GM23338 (cell line): ENCODE data around the gene ADSS1.

ENCODE experiments used
- CREB1 ChIP-seq: fragments of 250-450 bp; sonication (Bioruptor Pico); IDR thresholded peaks from 2 replicates; pipeline ENCODE4 v1.5.0; 2020; ENCODE audit warnings: low read depth, mild to moderate bottlenecking, moderate library complexity
- EZH2phosphoT487 ChIP-seq: fragments of 200-600 bp; sonication (generic); IDR thresholded peaks from one replicate; pipeline ENCODE4 v1.8.1; 2018; ENCODE audit warnings: antibody characterized with exemption; ENCODE audit not compliant: unreplicated experiment
- POLR2AphosphoS5 ChIP-seq: IDR thresholded peaks from 2 replicates; pipeline ENCODE4 v1.6.1; 2016; ENCODE audit warnings: antibody characterized with exemption, low read depth
- TF ChIP-seq, protein P1 (sequence below), 2 experiments: fragments of 200-600 bp in 1 of 2; sonication (generic) in 1 of 2; conservative IDR thresholded peaks; 2 replicates each; pipeline versions ENCODE4 v1.5.1 to v1.6.1; 2016 to 2017; ENCODE audit warnings: antibody characterized with exemption in 2 of 2, low read depth in 2 of 2, mild to moderate bottlenecking in 2 of 2, moderate library complexity in 1 of 2
- TF ChIP-seq, protein P2 (sequence below): IDR thresholded peaks from one replicate; pipeline ENCODE4 v1.6.1; 2018; ENCODE audit warnings: antibody characterized with exemption; ENCODE audit not compliant: unreplicated experiment

DNA sequence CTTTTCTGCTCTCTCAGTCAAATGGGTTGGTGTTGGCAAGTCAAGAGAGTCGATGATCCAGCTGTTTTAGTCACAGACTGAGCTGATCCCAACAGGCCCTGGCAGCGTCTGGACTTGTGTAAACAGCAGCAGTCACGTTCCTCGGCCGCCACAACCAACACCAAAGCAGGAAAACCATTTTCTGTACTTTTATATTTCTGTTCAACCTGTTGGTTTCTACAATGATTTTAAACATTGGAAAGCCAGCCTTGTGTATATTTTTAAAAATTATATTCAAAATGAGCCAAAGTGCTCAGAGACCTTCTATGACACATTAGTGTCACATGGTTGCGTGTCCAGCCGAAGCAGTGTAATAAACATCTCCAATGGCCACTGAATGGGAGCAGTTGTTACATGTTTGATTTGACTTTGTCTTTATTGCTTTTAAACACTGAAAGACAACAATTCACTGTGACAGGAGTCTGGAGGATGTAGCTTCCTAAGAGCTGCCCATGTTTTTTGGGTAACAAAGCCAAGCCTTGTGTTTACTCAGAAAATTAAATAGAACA lies 23.0 kb downstream of the ADSS1 start:
- TF ChIP-seq, protein P1, sequence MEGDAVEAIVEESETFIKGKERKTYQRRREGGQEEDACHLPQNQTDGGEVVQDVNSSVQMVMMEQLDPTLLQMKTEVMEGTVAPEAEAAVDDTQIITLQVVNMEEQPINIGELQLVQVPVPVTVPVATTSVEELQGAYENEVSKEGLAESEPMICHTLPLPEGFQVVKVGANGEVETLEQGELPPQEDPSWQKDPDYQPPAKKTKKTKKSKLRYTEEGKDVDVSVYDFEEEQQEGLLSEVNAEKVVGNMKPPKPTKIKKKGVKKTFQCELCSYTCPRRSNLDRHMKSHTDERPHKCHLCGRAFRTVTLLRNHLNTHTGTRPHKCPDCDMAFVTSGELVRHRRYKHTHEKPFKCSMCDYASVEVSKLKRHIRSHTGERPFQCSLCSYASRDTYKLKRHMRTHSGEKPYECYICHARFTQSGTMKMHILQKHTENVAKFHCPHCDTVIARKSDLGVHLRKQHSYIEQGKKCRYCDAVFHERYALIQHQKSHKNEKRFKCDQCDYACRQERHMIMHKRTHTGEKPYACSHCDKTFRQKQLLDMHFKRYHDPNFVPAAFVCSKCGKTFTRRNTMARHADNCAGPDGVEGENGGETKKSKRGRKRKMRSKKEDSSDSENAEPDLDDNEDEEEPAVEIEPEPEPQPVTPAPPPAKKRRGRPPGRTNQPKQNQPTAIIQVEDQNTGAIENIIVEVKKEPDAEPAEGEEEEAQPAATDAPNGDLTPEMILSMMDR (conservative IDR thresholded peaks at IDR 0.05; ENCODE audit: low read depth in 2 of 2), result no peak
- TF ChIP-seq CREB1 (CRISPR knock-in tag), result no peak
- TF ChIP-seq, protein P2, sequence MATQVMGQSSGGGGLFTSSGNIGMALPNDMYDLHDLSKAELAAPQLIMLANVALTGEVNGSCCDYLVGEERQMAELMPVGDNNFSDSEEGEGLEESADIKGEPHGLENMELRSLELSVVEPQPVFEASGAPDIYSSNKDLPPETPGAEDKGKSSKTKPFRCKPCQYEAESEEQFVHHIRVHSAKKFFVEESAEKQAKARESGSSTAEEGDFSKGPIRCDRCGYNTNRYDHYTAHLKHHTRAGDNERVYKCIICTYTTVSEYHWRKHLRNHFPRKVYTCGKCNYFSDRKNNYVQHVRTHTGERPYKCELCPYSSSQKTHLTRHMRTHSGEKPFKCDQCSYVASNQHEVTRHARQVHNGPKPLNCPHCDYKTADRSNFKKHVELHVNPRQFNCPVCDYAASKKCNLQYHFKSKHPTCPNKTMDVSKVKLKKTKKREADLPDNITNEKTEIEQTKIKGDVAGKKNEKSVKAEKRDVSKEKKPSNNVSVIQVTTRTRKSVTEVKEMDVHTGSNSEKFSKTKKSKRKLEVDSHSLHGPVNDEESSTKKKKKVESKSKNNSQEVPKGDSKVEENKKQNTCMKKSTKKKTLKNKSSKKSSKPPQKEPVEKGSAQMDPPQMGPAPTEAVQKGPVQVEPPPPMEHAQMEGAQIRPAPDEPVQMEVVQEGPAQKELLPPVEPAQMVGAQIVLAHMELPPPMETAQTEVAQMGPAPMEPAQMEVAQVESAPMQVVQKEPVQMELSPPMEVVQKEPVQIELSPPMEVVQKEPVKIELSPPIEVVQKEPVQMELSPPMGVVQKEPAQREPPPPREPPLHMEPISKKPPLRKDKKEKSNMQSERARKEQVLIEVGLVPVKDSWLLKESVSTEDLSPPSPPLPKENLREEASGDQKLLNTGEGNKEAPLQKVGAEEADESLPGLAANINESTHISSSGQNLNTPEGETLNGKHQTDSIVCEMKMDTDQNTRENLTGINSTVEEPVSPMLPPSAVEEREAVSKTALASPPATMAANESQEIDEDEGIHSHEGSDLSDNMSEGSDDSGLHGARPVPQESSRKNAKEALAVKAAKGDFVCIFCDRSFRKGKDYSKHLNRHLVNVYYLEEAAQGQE, result no peak
- no peak for TF ChIP-seq POLR2AphosphoS5
- no peak for TF ChIP-seq EZH2phosphoT487
